NK-92 (cell line): ENCODE measurements around the gene BOC.

ENCODE experiments used
- DNase-seq: peaks from one replicate; lab custom pipeline; 2025; ENCODE audit not compliant: unreplicated experiment; lab: John Stamatoyannopoulos, UW

The BOC gene

DNA sequence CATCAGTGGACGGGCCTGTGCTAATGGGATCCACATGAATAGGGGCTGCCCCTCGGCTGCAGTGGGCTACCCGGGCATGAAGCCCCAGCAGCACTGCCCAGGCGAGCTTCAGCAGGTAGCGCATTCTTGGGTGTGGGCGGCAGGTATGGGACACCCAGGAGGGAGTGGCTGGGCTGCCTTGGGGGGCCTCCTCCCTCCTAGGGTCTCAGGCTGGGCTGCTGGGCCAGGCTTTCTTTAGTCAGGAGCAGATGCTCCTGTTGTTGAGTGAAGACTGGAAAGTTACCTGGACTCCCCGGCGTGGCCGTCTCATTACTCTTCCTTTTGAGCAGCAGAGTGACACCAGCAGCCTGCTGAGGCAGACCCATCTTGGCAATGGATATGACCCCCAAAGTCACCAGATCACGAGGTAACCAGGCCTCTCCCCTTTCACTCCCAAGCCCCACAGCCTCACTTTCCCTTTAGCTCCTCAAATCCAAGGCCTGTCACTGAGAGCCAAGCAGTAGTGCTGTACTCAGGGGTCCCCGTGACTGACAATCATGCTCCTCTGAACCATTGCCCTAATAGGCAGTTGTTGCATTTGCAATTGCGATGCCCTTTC lies 73.2 kb downstream of the BOC start:
- no peak for DNase-seq

- no peak for DNase-seq
Measured at GRCh38 chr3:113285226-113285625, 73.9 kb downstream of the BOC start.

- no peak for DNase-seq
Measured at GRCh38 chr3:113285741-113286140, 74.4 kb downstream of the BOC start.

GRCh38 chr3:113286524-113286923 lies 75.2 kb downstream of the BOC start:
- no peak for DNase-seq

GRCh38 chr3:113287111-113287802 lies 75.9 kb downstream of the BOC start:
- DNase-seq: no peak

GRCh38 chr3:113287803-113288648 lies 76.7 kb downstream of the BOC start:
- DNase-seq: no peak

- no peak for DNase-seq
Measured at GRCh38 chr3:113288881-113289280, 77.5 kb downstream of the BOC start.

- DNase-seq: no peak
Measured at GRCh38 chr3:113291572-113291971, 80.2 kb downstream of the BOC start.

GRCh38 chr3:113292933-113293332 lies 81.6 kb downstream of the BOC start:
- no peak for DNase-seq

DNA sequence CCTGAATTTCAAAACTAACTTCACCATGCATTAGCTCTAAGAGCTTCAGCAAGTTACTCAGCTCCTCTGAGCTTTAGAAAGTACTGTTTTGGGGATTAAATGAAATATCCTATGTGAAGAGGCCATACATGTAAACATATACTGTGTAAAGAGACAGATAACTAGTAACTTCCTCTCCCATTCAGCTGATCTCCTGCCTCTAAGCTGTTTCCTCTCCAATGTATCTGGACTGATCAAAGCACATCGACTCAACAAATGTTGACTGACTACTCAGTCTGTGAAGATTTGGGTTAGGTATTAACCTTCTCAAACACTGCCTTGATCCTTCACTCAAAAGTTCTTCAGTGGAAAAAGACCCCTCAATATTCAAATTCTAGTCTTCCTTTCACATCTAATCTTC lies 82.0 kb downstream of the BOC start:
- no peak for DNase-seq

DNA sequence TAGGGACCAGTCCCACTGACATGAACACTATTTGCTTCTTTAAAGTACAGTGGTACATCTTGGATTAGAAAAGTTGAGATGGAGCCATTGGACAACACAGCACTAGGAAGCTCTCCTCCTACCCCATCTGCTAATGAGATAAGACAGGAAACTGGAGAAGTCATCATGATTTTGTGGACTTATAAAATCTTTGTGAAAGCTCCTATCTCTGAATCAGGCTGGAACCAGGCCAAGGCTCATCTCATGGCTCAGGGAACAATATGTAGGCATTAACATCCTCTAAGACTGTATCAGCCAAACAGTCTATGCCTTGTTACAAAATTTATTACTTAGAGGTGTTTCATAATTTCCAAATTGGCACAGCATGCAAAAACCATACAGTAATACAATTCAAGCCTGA lies 84.1 kb downstream of the BOC start:
- no peak for DNase-seq

GRCh38 chr3:113297287-113297686 lies 85.9 kb downstream of the BOC start:
- DNase-seq: no peak

DNA sequence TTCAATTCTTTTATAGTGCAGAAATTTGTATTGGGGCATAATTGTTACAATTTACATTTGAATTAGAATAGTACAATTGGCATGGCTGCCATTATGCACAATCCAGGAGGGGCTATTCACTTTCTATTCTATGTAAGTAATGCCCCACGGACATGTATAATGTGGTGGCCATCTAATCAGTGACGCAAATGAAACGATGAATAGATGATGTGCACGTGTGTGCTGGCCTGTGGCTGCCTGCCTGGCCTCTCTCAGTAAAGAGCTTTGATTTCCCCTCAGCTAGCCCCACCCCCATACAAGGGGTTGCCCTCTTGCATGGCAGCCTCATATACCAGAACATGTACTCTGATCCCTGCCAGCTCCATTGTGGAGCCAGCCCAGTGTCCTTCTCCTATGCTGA lies 86.5 kb downstream of the BOC start:
- no peak for DNase-seq

DNA sequence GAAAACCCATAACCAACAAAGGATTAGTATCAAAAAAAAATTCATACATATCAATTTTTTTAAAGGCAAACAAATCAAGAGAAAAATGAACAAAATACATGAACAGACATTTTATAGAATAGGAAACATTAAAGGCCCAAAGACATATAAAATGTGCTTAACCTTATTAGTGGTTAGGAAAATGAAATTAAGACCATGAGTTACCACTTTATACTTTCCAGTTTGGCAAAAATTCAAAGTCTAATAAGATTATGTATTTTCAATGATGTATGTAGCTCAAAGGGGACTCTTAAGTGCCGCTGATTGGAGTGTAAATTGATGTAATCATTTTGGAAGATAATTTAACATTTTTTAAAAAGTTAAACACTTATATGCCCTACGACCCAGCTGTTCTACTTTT lies 89.2 kb downstream of the BOC start:
- DNase-seq: no peak

DNA sequence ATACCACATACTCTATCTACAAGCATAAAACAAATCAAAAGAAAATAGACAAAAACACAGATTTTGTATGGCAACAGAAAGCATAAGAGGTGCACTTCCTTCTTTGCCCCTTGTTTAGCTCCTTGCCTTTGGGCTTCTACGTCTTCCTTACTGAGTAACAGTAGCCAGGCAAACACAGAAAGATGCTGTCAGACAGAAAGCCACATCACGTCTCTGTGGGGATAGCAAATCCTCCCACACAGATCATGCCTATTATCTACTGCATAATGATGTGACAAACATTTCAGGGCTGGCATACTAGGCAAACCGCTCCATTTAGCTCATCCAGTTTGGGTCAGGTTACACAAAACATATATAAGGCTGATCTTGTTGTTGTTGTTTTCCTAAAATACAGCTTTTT lies 92.7 kb downstream of the BOC start:
- DNase-seq: no peak

- DNase-seq: no peak
Measured at GRCh38 chr3:113304856-113305540, 93.6 kb downstream of the BOC start.

DNA sequence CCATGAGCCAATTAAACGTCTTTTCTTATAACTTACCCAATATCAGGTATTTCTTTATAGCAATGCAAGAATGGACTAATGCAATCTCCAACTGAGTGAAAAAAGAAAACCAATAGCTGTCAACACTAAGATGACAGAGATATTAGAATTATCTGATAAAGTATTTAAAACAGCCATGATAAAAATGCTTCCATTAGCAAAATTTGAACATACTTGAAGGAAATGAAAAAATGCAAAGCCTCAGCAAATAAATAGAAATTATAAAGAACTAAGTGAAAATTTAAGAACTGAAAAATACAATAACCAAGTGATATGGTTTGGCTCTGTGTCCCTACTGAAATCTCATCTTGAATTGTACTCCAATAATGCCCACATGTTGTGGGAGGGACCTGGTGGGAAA lies 99.6 kb downstream of the BOC start:
- DNase-seq: no peak

DNA sequence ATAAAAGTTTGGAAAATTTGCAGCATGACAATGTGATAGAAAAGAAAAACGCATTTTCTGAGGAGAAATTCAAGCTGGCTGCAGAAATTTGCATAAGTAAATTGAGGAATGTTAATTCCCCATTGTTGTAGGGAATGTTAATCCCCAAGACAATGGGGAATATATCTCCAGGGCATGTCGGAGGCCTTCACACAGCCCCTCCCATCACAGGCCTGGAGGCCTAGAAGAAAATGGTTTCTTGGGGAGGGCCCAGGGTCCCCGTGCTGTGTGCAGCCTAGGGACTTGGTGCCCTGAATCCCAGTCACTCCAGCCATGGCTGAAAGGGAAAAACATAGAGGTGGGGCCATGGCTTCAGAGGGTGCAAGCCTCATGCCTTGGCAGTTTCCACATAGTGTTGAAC lies 101.1 kb downstream of the BOC start:
- DNase-seq: no peak

GRCh38 chr3:113314923-113315322 lies 103.6 kb downstream of the BOC start:
- DNase-seq: no peak

GRCh38 chr3:113329757-113330156 lies 118.4 kb downstream of the BOC start:
- DNase-seq: no peak

GRCh38 chr3:113330742-113331141 lies 119.4 kb downstream of the BOC start:
- no peak for DNase-seq

DNA sequence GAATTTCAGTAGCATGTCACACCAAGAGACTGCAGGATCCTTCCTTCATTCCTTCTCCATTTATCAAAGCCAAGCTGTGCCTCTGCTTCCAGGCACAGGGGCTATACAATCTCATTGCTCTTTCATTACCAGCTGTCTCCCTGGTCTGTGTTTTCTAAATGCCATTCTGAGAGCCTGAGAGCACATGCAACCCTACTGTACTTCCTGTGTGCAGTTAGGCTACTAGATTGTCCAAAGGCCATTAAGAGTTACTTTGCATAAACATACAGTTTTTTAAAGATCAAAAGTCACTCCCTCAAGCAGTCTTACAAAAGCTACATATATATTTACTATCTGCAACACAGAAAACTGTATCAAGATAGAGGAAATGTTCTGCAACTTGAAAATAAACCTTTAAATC lies 119.8 kb downstream of the BOC start:
- no peak for DNase-seq
